HG02623 (cell line): Measurements from ENCODE around the gene AHR.

ENCODE experiments used
- ATAC-seq: cut with Tn5 transposase; IDR thresholded peaks from one replicate; pipeline ENCODE4 v1.9.1; 2021; ENCODE audit warnings: moderate library complexity; ENCODE audit not compliant: unreplicated experiment

AHR gene

DNA sequence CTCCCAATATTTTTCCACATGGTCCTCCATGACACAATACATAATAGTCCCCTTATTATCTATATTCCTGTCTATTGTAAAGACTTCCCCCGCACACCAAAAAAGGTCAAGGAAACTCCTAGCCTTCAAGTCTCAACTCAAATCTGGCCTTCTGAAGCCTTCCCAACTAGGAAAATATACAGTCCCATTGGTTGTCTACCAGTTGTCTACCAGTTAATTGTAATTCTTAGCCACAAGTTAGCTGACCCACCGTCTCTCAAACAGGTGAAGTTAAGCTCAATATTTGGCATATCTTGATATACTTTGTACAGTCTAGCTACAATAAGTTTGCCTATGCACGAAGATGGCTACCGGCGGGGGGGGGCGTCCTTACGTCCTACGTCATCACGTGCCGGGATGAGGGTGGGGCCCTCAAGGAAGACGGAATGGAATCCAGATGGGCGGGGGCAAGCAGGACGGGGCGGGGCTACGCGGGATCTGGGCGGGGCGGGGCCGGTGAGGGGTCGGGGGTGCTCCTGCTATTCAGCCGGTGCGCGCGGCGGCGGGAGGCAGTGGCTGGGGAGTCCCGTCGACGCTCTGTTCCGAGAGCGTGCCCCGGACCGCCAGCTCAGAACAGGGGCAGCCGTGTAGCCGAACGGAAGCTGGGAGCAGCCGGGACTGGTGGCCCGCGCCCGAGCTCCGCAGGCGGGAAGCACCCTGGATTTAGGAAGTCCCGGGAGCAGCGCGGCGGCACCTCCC is at the start of gene AHR:
Gene AHR, plus strand, starts transcription at position 551 of the 738 bp plus-strand sequence. CDS start 613 bp downstream, outside the sequence.
- ATAC-seq, result peak; percentile 49

DNA sequence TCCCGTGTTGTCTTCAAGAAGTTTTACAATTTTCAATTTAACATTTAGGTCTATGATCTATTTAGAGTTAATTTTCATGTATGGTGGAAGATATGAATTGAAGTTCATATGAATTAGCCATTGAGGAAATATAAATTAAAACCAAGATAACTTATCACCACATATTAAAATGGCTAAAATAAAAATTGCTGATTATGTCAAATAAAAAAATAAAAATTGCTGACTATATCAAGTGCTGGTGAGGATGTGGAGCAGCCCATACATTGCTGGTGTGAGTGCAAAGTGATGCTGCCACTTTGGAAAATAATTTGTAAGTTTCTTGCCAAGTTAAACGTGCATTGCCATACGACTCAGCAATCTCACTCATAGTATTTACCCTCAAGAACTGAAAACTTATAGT is 44.6 kb upstream of the AHR start:
- ATAC-seq, result no peak

DNA sequence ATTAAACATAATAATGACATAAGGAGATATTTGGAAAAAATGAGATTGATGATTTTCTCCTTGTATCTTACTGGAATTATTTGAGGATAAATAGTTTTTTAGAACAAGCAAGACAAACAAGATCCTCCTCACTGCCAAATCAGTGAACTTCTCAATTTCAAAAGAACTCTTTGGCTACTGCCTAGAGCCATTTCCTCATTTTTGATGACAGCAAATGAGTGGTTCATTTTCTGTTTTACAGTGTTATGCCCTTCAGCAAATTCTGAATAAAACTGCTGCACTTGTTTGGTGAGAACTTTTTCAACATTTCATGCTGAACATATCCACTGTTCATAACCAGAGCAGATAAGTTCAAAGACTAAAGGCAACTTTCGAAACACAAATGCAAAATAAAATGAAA is 42.5 kb upstream of the AHR start:
- ATAC-seq, result no peak

DNA sequence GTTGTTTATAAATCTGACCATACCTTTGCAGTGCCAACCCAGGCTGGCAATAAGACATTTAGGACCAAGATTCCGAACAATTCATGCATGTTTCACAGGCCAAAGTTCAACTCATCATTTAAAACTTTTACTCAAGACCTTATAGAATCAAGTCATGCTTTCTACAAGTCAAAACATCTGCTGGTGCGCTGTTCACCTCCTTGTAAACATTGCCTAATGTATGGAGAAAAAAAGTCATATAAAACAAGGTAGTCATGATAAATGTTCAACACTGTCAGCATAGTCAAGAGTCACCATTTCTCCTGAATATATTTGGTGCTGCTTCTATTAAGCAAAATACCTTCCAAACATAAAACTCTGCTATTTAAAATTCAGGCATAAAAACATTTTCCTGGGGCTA is 42.1 kb upstream of the AHR start:
- no peak for ATAC-seq

DNA sequence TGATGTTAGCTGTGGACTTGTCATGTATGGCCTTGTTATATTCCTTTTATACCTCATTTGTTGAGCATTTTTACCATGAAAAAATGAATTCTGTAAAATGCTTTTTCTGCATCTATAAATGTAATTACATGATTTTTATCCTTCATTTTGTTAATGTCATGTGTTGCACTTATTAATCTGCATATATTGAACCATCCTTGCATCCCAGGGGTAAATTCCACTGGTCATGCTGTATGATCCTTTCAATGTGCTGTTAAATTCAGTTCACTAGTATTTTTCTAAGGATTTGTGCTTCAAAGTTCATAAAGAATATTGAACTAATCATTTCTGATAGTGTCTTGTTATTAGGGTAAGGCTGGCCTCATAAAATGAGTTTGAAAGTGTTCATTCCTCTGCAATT is 31.9 kb upstream of the AHR start:
- no peak for ATAC-seq

DNA sequence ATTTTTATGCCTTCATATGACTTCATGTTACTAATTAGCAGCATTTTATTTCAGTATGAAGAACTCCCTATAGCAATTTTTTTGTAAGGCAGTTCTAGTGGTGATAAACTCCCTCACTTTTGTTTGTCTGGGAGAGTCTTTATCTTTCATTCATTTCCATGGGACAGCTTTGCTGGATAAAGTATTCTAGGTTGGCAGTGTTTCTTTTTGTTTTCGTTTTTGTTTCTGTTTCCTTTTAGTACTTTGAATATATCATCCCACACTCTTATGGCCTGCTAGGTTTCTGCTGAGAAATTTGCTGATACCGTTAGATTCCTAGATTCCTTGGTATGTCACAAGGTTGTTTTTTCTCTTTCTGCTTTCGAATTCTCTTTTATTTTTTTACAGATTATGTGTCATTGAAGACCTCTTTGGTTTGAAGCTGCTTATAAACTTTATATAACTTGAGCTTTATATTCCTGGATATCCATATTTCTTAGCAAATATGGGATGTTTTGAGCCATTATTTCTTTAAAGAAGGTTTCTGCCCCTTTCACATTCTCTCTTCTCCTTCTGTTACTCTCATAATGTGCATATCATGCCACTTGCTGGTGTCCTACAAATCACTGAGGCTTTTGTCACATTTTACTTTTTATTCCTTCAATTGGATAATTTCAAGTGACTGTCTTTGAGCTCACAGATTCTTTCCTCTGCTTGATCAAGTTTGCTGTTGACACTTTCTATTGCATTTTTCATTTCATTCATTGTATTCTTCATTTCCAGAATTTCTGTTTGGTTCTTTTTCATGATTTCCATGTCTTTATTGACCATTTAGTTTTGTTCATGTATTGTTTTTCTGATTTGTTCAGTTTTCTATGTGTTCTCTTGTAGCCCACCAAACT is 28.9 kb upstream of the AHR start:
- no peak for ATAC-seq

DNA sequence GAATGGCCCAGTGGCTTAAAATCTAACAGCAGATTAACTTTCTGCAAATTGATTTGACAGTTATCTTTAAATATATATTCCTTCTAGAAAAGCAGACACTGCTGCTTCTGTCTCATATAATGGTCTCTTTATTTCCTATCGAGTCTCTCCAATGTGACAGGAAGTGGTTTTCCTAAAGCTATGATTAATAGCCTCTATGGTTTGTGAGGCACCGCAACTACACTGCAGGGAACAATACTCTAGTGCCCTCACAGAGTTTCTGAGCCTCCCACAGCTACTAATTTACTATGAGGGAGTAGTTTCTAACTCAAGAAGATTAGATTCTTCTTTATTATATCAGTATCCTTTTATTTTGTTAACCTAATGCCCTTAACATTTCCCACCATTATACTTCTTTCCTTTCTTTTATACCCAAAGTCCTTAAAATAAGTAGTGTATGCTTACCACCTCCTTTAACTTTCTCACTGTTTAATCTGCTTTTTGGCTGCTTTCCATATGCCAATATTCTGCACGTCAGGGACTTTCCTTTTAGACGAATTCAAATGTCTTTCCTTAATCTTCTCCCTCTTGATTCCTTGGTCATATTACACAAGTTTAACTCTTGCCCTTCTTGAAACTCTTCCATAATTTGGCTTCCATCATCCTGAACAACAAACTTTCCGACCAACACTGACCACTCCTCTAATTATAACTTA is 23.8 kb upstream of the AHR start:
- ATAC-seq, result no peak

DNA sequence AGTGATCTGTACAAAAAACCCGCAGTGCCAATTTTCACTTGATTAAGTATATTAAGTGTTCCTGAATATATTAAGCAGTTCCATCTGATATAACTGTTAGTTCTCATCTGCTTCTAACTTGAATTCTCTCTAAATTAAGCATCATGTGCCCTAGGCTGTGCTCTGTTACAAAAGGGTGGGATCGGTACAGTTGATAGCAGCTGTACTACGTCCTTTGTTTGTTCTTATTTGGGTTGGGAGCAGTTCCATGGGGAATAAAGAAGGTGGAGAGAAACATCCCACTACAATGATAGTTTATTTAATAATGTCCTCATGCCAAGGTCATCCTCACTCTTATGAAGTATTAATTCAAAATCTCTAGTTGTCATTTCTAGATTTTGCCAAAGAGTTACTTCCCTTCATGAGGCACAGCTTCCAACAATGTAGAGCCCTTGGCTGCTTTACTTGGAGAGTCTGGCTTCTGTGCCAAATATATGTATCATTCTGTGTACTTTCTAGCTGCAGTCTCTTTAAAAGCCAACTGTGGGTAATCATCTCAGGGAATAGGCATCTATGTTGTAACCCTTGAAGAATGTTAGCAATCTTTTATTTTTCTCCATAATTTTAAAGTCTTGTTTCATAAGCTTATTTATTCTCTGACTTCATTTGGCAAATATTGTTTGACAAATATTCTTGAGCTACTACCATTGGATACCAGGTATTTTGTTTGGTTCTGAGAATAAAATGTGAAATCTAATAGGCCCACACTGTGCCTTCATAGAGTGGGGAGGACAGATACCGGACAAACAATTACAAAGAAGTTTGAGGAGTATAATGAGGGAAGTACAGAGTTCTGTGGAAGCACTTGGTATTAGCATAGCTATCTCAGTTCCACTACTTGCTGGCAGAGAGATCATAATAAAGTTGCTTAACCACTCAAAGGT is 22.4 kb upstream of the AHR start:
- ATAC-seq, result no peak

DNA sequence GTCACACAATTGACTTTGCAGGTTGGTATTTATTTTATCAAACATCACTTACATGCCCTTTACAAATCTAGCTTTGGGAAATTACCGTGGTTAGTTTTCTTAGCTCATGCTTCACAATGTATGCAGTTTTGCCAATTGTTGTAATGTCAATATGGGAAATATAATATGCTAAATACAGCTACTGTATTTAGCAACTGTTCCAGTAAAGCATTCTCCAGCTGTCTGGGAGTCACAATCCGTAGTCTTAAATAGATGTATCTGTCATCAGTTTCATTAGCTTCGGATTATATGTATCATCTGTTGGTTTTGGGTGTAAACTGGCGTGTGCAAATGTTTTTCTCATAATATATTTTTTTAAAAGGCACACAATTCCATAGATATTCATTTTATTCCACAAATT is 19.4 kb upstream of the AHR start:
- ATAC-seq, result no peak

DNA sequence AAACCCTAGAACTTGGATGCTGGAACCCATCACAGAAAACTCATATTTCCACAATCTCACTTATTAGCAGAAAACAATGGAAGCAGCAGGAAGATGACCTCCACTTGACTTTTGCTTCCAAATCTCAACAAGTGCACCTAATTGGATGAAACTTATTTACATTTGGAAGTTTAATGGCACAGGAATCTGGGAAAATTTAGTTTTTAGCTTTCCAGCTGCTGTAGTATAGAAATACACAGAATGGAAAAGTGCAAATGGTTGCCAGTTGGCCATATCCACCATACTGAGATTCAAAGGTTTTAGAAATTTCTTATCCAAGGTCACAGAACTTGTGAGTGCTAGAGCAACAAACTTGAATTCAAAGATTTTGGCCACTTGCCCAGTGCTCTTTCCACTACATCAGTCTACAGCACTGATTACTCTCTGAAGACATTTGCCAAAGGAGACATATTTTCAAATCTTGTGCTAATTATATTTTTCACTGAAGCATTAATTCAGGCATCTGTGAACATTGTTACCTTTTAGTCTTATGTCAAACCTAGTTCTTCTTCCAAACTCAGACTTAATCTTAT is 9.3 kb upstream of the AHR start:
- no peak for ATAC-seq

DNA sequence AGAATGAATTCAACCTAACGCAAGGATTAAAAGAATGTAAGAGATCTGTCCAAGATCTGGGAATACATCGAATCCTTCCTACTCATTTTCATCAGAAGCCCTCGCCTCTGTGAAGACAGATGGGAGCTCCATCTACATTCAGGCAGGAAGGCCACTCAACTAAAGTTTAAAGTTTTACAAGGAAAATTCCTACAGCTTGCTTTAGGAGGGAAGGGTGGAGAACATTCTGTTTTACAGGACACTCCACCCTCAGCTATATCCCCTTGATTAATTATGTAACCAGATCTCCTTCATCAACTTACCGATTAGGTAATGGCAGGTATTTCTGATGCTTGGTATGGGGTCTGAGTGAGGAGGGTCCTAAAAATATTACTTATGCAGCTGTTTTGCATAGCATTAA is 5.6 kb upstream of the AHR start:
- ATAC-seq, result no peak

DNA sequence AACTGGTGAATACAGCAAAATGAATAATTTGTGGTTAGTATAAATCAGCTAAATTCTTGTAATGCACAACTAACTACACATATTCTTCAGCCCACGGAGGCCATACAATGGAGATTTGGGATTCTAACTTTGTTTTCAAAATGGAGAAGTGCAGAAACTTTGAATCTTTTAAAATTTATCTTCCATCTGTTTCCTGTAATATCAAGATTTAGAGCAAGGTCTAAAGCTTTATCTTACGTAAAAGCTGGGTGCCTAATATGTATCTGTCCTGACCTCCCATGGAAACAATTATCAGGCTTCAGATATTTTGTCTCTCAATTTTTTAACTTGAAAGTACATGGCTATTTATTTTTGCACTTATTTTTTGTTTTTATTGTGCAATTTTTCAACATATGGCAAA is 5.0 kb upstream of the AHR start:
- no peak for ATAC-seq

DNA sequence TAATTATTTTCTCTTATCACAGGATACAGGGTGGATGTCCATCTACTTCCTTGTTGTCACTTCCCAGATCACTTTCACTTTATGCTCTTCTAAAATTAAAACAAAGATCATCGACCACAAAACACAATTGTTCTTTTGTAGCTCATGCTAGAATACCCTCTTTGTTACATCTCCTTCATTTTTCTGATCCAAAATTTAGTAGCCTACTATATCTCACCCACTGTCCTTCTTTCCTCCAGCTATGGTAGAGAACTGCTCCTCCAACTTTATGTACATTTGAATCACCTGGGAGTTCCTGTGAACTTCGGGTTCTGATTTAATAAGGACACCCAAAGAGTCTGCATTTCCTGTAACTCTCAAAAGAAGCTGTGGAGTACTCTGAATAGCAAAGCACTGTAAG is 1.2 kb upstream of the AHR start:
- ATAC-seq, result no peak

DNA sequence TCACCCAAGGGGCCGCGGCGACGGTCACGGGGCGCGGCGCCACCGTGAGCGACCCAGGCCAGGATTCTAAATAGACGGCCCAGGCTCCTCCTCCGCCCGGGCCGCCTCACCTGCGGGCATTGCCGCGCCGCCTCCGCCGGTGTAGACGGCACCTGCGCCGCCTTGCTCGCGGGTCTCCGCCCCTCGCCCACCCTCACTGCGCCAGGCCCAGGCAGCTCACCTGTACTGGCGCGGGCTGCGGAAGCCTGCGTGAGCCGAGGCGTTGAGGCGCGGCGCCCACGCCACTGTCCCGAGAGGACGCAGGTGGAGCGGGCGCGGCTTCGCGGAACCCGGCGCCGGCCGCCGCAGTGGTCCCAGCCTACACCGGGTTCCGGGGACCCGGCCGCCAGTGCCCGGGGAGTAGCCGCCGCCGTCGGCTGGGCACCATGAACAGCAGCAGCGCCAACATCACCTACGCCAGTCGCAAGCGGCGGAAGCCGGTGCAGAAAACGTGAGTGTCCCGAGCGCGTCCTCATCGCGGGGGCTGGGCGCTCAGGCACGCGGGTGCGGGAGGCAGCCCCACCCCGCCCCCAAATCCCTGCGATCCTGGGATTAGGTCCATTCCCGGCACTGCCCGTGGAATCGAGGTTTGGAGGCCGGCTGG is 509 bp downstream of the AHR start:
- ATAC-seq, result peak; percentile 25

DNA sequence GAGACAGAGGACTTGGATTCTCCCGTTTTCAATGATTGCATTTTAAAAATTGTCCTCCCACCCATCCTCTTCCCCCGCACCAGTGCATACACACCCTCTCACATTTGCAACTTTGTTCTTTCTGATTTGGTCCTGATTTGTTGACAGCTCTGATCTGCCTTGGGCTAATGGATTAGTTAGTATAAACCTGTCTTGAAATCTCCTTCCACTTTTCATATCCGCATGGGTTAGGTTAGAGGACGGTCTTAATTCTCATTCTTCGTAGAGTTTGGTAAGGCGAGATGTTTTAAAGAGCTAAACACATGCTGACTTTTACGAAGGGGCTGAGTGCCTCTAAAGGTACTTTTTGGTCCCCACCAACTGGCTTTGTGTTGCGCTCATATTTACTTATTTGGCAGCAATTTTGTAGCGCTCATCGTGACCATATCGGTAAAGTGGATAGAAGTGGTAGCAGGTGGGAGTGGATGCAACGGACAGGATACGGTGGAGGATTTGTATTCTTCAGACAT is 1.1 kb downstream of the AHR start:
- peak; percentile 12 for ATAC-seq

DNA sequence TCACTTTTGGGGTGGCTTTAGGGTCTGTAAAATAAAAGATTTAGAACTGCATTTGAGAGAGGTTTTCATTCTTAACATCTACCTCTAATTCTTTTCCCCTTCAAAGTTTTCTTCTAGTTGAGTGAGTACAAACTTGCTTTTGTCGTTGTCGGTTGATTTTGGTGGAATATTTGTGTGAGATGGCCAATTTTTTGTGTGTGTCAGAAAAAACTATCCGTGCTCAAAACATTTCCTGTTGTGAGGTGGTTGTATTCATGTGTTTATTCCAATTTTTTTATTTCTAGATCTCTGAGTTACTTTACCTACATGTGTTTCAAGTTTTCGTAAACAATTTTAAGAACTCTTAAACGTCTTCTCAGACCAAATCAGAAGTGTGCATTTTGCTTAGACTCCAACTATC is 1.6 kb downstream of the AHR start:
- no peak for ATAC-seq

DNA sequence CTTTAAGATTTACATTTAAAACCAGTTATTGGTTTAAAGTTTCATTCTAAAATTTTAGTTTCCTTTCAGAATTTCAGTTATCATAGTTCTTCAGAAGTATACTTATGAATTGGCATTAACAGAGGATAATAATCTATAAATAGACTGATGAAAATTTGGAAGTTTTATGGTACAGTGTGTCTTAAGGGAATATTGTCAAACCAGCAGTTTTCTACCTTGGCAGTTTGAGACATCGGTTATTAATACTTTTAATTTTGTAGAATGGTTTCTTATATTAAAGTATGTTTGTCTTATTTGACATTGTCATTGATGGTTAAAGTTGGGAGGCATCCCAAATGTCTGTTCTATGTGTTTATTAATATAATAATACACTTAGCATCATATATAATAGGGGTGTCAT is 2.0 kb downstream of the AHR start:
- no peak for ATAC-seq

DNA sequence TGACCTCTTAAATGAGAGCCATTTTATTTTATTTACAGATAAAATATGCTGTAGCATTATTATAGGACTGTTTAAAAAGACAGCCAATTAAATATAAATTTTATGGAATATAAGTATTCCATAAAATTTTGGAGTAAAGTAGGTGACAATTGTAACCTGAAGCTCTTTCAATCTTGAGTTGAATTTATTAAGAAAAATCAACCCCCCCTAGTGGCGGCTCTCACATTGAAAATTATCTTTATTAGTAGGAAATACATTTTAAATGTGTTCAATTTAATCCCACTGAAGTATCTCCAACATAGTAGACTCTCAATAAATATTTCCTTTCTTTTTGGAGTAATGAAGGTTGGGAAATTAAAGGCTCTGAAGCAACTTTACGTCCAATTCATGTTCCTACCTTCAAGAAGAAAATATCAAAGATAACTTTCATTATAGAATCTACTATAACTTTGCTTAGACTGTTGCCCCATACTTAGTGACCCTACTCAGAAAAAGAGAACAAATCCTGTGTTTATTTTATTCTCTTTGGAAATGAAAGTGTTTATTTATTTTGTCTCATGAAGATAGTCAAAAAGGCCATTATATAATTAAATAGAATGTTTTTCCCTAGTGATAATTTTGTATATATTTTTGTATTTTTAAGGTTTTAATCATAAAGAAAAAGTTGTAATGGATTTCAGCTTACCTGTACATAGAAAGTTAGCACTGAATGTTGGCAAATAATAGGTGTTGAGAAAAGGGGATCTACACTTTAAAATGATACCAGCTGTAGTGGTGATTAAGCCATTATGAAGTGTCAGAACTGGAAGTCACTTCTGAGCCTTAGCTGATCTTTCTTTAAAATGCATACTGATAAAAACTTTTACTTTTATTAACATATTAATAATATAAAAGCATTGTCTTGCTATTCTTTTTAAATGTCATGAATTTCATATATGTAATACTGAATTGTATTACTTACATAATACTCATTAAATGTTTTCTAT is 3.3 kb downstream of the AHR start:
- ATAC-seq, result no peak
